Spleen (tissue), 11 donors: ENCODE data around the gene ATP10A. TPM values are rescaled to one million over a fixed set of nuclear protein-coding genes. Genes with fewer than 3 reads are reported as not detected.

Experiments used
- DNase-seq: peaks from one replicate; pipeline ENCODE4 v3.0.0-alpha.2; 2020
- H3K27ac ChIP-seq, 8 donors: fragments of 200-600 bp; sonication (generic) in 7 of 8; 1 replicate in 4 of 8; 2 replicates in 4 of 8; pipeline versions ENCODE4 v1.5.0 to v1.8.0; 2016 to 2021; ENCODE audit warnings: inconsistent platforms in 4 of 8, mild to moderate bottlenecking in 4 of 8, moderate library complexity in 1 of 8
- H3K27me3 ChIP-seq, 7 donors: fragments of 200-600 bp; sonication (generic) in 6 of 7; replicated peaks in 1 of 7; 1 replicate in 4 of 7; 2 replicates in 3 of 7; pipeline versions ENCODE4 v1.5.0 to v1.8.0; 2016 to 2021; ENCODE audit warnings: inconsistent platforms in 3 of 7, mild to moderate bottlenecking in 1 of 7
- H3K36me3 ChIP-seq, 6 donors: fragments of 200-600 bp; sonication (generic) in 5 of 6; 1 replicate in 4 of 6; 2 replicates in 2 of 6; pipeline versions ENCODE4 v1.5.0 to v1.8.0; 2016 to 2021; ENCODE audit warnings: inconsistent platforms in 2 of 6
- H3K4me1 ChIP-seq, 6 donors: fragments of 200-600 bp; sonication (generic) in 5 of 6; 1 replicate in 3 of 6; 2 replicates in 3 of 6; pipeline versions ENCODE4 v1.5.0 to v1.8.0; 2016 to 2021; ENCODE audit warnings: inconsistent platforms in 3 of 6
- H3K4me3 ChIP-seq, 8 donors: fragments of 200-600 bp; sonication (generic) in 7 of 8; 1 replicate in 4 of 8; 2 replicates in 4 of 8; pipeline versions ENCODE4 v1.5.0 to v1.8.0; 2016 to 2021; ENCODE audit warnings: inconsistent platforms in 4 of 8, mild to moderate bottlenecking in 4 of 8, moderate library complexity in 2 of 8
- H3K9me3 ChIP-seq, 8 donors: fragments of 200-600 bp; sonication (generic) in 7 of 8; 1 replicate in 4 of 8; 2 replicates in 4 of 8; pipeline versions ENCODE4 v1.5.0 to v1.8.0; 2016 to 2021; ENCODE audit warnings: inconsistent platforms in 4 of 8
- CTCF ChIP-seq, 11 experiments: fragments of 200-600 bp in 7 of 11; fragments of 450-650 bp in 4 of 11; sonication (generic) in 4 of 11; IDR thresholded peaks in 8 of 11; conservative IDR thresholded peaks in 3 of 11; 1 replicate in 7 of 11; 2 replicates in 4 of 11; pipeline versions ENCODE4 v1.4.0 to v1.8.0; 2016 to 2021; ENCODE audit warnings: antibody characterized with exemption in 11 of 11, inconsistent platforms in 4 of 11, mild to moderate bottlenecking in 1 of 11
- POLR2A ChIP-seq, 3 donors: fragments of 450-650 bp; IDR thresholded peaks; one replicate each; pipeline ENCODE4 v1.5.1; 2017; ENCODE audit warnings: antibody characterized with exemption in 3 of 3, mild to moderate bottlenecking in 1 of 3
- POLR2AphosphoS5 ChIP-seq, 3 donors: sonication (generic); formaldehyde crosslinking; IDR thresholded peaks; one replicate each; pipeline ENCODE4 v1.5.1; 2017; ENCODE audit warnings: antibody characterized with exemption in 3 of 3
- WGBS, 5 donors: extraction: QIAGEN DNeasy Blood & Tissue Kit in 3 of 5; methylation state at CpG; one replicate each; pipeline versions ENCODE4 v1.1.5 to v1.1.7; 2013 to 2018; 5-methylcytosine and 5-hydroxymethylcytosine counted together
- intact Hi-C: fragments of 100-400 bp; cut with DNase I; formaldehyde crosslinking; loops from one replicate; pipeline ENCODE4 v1.15.0; 2023; ENCODE audit warnings: low total_unique reads
- polyA plus RNA-seq, 3 donors: library from polyadenylated mRNA; stranded (reverse); fragments of 200-250 nt; gene quantifications; one replicate each; pipeline ENCODE4 v1.2.1, GENCODE V29; 2013
- total RNA-seq, 7 donors: library from RNA; depleted of rRNA in 3 of 7; stranded (reverse); fragments of >200 nt in 3 of 7; fragmentation: NEBNext Ultra II Directional in 4 of 7; extraction: Animal tissue kit (Norgen Biotek cat#: 25700) in 4 of 7; gene quantifications; one replicate each; pipeline versions ENCODE4 v1.1.0 to v1.2.1, GENCODE V29; 2016 to 2021
- donor health status: healthy with polysubstance abuse.
- donor health status: DM: no; HTN: no; CAD: no; lungs with moderate emphysema.
- donor health status: DM: no; HTN: no; CAD: no.
- donor health status: Bipolar disorder and iron deficiency.
- donor health status: healthy.
- donor health status: DM: no; HTN: no; CAD: no.
- donor health status: DM: yes; HTN: yes; CAD: no.

ATP10A gene
- total and polyA plus RNA-seq, 10 donors: 0.54 to 8.6 (median 2.7) TPM

- intact Hi-C loops: no loop called here
- H3K4me3 ChIP-seq: no peak overlapping the region
- H3K36me3 ChIP-seq: no peaks in the 10 kb centered on the region
- DNase-seq: no peak
- no peak overlapping the region for H3K27ac ChIP-seq
- no peak for TF ChIP-seq CTCF (IDR thresholded peaks at IDR 0.05 in 8 of 11, conservative IDR thresholded peaks at IDR 0.05 in 3 of 11)
- no peak for TF ChIP-seq POLR2AphosphoS5 (IDR thresholded peaks at IDR 0.05)
- no peak for TF ChIP-seq POLR2A (IDR thresholded peaks at IDR 0.05)
- H3K27me3 ChIP-seq: no peaks in the 10 kb centered on the region
- peaks cover 0 to 21% (median 0%) of the 10 kb centered on the region in 6 donors for H3K4me1 ChIP-seq
- WGBS, 5 donors: 84 to 91% (median 88%) methylated on average over 15 of the region's 15 CpGs
- no peaks in the 10 kb centered on the region for H3K9me3 ChIP-seq
Measured at GRCh38 chr15:25776071-25776746, 86.9 kb downstream of the ATP10A start.

GRCh38 chr15:25775317-25775912 is 87.7 kb downstream of the ATP10A start:
- no peak for TF ChIP-seq POLR2A (IDR thresholded peaks at IDR 0.05)
- TF ChIP-seq POLR2AphosphoS5 (IDR thresholded peaks at IDR 0.05): no peak
- no peak for TF ChIP-seq CTCF (IDR thresholded peaks at IDR 0.05 in 8 of 11, conservative IDR thresholded peaks at IDR 0.05 in 3 of 11)
- Histone ChIP-seq H3K4me1 (peaks cover 0 to 21% (median 0%) of the 10 kb centered on the region in 6 donors), H3K27me3 (no peaks in the 10 kb centered on the region), H3K9me3 (no peaks in the 10 kb centered on the region), H3K27ac (no peak overlapping the region), H3K4me3 (no peak overlapping the region), H3K36me3 (no peaks in the 10 kb centered on the region)
- DNase-seq: no peak
- WGBS, 5 donors: 56 to 74% (median 70%) methylated on average over 13 of the region's 13 CpGs
- intact Hi-C loops: no loop called here

- Histone ChIP-seq H3K4me1 (peaks cover 0 to 21% (median 0%) of the 10 kb centered on the region in 6 donors), H3K36me3 (no peaks in the 10 kb centered on the region), H3K27me3 (no peaks in the 10 kb centered on the region), H3K27ac (no peak overlapping the region), H3K4me3 (no peak overlapping the region), H3K9me3 (no peaks in the 10 kb centered on the region)
- no peak for DNase-seq
- intact Hi-C loops: no loop called here
- 80 to 92% (median 88%) methylated on average over 2 of the region's 2 CpGs for whole genome bisulfite sequencing, 5 donors
- TF ChIP-seq CTCF (IDR thresholded peaks at IDR 0.05 in 8 of 11, conservative IDR thresholded peaks at IDR 0.05 in 3 of 11): no peak
- no peak for TF ChIP-seq POLR2AphosphoS5 (IDR thresholded peaks at IDR 0.05)
- TF ChIP-seq POLR2A (IDR thresholded peaks at IDR 0.05): no peak
Measured at GRCh38 chr15:25774871-25775270, 88.3 kb downstream of the ATP10A start.

GRCh38 chr15:25773248-25773647 is 89.9 kb downstream of the ATP10A start:
- Histone ChIP-seq H3K27me3 (no peaks in the 10 kb centered on the region), H3K27ac (no peak overlapping the region), H3K4me3 (no peak overlapping the region), H3K4me1 (peaks cover 0 to 9% (median 0%) of the 10 kb centered on the region in 6 donors), H3K9me3 (no peaks in the 10 kb centered on the region), H3K36me3 (no peaks in the 10 kb centered on the region)
- intact Hi-C loops: no loop called here
- DNase-seq: no peak
- WGBS, 5 donors: 62 to 76% (median 72%) methylated on average over 6 of the region's 6 CpGs
- no peak for TF ChIP-seq CTCF (IDR thresholded peaks at IDR 0.05 in 8 of 11, conservative IDR thresholded peaks at IDR 0.05 in 3 of 11)
- no peak for TF ChIP-seq POLR2AphosphoS5 (IDR thresholded peaks at IDR 0.05)
- TF ChIP-seq POLR2A (IDR thresholded peaks at IDR 0.05): no peak
